Hepatocyte (in vitro differentiated cells): ENCODE results near the gene UTS2B.

Source experiments
- CTCF ChIP-seq: fragments of 200-600 bp; sonication (generic); IDR thresholded peaks from 2 replicates; pipeline ENCODE4 v1.5.1; 2016; ENCODE audit warnings: antibody characterized with exemption, mild to moderate bottlenecking; ENCODE audit not compliant: poor library complexity
- EZH2 ChIP-seq: fragments of 200-600 bp; sonication (generic); IDR thresholded peaks from 2 replicates; pipeline ENCODE4 v1.6.1; 2016; ENCODE audit warnings: antibody characterized with exemption, mild to moderate bottlenecking, borderline replicate concordance
- EZH2phosphoT487 ChIP-seq: fragments of 200-600 bp; sonication (generic); IDR thresholded peaks from one replicate; pipeline ENCODE4 v1.6.1; 2018; ENCODE audit warnings: antibody characterized with exemption, mild to moderate bottlenecking, low read depth, moderate library complexity; ENCODE audit not compliant: unreplicated experiment, severe bottlenecking

DNA sequence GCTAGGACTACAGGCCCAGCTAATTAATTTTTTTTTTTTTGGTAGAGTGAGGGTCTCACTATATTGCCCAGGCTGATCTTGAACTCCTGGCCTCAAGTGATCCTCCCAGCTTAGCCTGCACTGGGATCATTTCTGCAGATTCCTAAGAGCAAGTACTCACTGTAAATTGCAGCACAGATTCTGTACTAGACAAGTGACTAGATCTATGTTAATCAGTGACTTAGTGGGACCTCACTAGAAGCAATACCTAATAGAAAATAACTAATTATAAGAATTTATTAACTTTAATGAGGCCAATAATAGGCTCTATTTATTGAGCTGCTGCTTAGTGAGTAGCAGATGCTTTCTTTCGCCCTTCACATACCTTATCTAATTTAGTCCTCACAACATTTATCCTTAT, 10.6 kb upstream of the UTS2B start:
- TF ChIP-seq CTCF (no peak), EZH2phosphoT487 (no peak), EZH2 (no peak)
